Right ventricle myocardium superior (tissue), 1 donor: Measurements from ENCODE around the gene ANKRD2. TPM values are rescaled to one million over a fixed set of nuclear protein-coding genes. Genes with fewer than 3 reads are reported as not detected.

Experiments
- ATAC-seq: fragments of 200-7000 bp; cut with Tn5 transposase; one replicate; pipeline ENCODE4 v1.9.1; 2020; ENCODE audit warnings: mild to moderate bottlenecking; ENCODE audit not compliant: poor library complexity
- DNase-seq: peaks from one replicate; pipeline ENCODE4 v3.0.0-alpha.2; 2020
- intact Hi-C: fragments of 100-400 bp; cut with DNase I; formaldehyde crosslinking; loops from one replicate; pipeline ENCODE4 v1.11.2; 2022
- total RNA-seq: library from RNA; stranded (reverse); fragmentation: NEBNext Ultra II Directional; extraction: Animal tissue kit (Norgen Biotek cat#: 25700); gene quantifications from one replicate; pipeline ENCODE4 v1.2.1, GENCODE V29; 2021
- donor health status: DM: no; HTN: yes; CAD: no; lungs with severe emphysema.

Gene ANKRD2
- total RNA-seq, 1 donor from 2014 or later: 152 TPM

- intact Hi-C loops: loop anchor here (10.0 kb wide), 1 partner anchor 148 kb away; no protein-coding TSS in a partner anchor
- ATAC-seq (peak; percentile 66), DNase-seq (no peak)
These were observed 39.8 kb downstream of the ANKRD2 start for GRCh38 chr10:97612386-97612785.

GRCh38 chr10:97618285-97618684 is 45.7 kb downstream of the ANKRD2 start:
- intact Hi-C loops: loop anchor here (5.0 to 10.0 kb wide), 2 partner anchors 153 to 211 kb away; no protein-coding TSS in a partner anchor
- no peak for DNase-seq
- no peak for ATAC-seq

GRCh38 chr10:97618733-97619132 is 46.2 kb downstream of the ANKRD2 start:
- DNase-seq (no peak), ATAC-seq (no peak)
- intact Hi-C loops: loop anchor here (5.0 to 10.0 kb wide), 2 partner anchors 154 to 211 kb away; no protein-coding TSS in a partner anchor

- no peak for DNase-seq
- no peak for ATAC-seq
- intact Hi-C loops: no loop called here
These were observed 50.7 kb downstream of the ANKRD2 start for GRCh38 chr10:97623277-97623676.

- no peak for DNase-seq
- intact Hi-C loops: no loop called here
- ATAC-seq: no peak
These were observed 55.2 kb downstream of the ANKRD2 start for GRCh38 chr10:97627731-97628130.

GRCh38 chr10:97628228-97628627 is 55.6 kb downstream of the ANKRD2 start:
- intact Hi-C loops: no loop called here
- ATAC-seq (no peak), DNase-seq (no peak)

- intact Hi-C loops: no loop called here
- ATAC-seq: no peak
- DNase-seq: no peak
These were observed 56.7 kb downstream of the ANKRD2 start for GRCh38 chr10:97629289-97629688.

GRCh38 chr10:97631098-97631497 is 58.5 kb downstream of the ANKRD2 start:
- DNase-seq: no peak
- ATAC-seq: no peak
- intact Hi-C loops: no loop called here

- DNase-seq: peak; percentile 95
- intact Hi-C loops: no loop called here
- peak; percentile 100 for ATAC-seq
These were observed 60.6 kb downstream of the ANKRD2 start, which contains the start of gene MORN4 for GRCh38 chr10:97632949-97633884. TSS of gene MORN4 (minus strand) at chr10:97633500. CDS start at chr10:97619653, 13,847 bp downstream.

Other genes starting within 250 kb of the ANKRD2 start
- gene FRAT2, start 238.1 kb upstream of the ANKRD2 start, total RNA-seq: 8.4 TPM
- gene RRP12, start 171.4 kb upstream of the ANKRD2 start, total RNA-seq: 10.9 TPM
- gene PGAM1, start 146.6 kb upstream of the ANKRD2 start, total RNA-seq: 187 TPM
- 14.5 TPM for gene EXOSC1, start 126.8 kb upstream of the ANKRD2 start, total RNA-seq
- gene ZDHHC16, start 126.6 kb upstream of the ANKRD2 start, total RNA-seq: 18.5 TPM
- gene MMS19, start 74.4 kb upstream of the ANKRD2 start, total RNA-seq: 34.0 TPM
- gene UBTD1, start 73.9 kb upstream of the ANKRD2 start, total RNA-seq: 26.7 TPM
- gene HOGA1, start 11.6 kb downstream of the ANKRD2 start, total RNA-seq: 18.7 TPM
- gene C10orf62, start 16.9 kb downstream of the ANKRD2 start, total RNA-seq: 0.48 TPM
- 8.1 TPM for gene MORN4, start 60.7 kb downstream of the ANKRD2 start, total RNA-seq
- gene PI4K2A, start 67.9 kb downstream of the ANKRD2 start, total RNA-seq: 9.9 TPM
- gene AVPI1, start 114.5 kb downstream of the ANKRD2 start, total RNA-seq: 7.9 TPM
- 6.4 TPM for gene MARVELD1, start 141.0 kb downstream of the ANKRD2 start, total RNA-seq
- 10.6 TPM for gene ZFYVE27, start 164.3 kb downstream of the ANKRD2 start, total RNA-seq
- gene SFRP5, start 199.2 kb downstream of the ANKRD2 start, total RNA-seq: 2.1 TPM